ENCODE data around the gene ANKRA2.

- peak; percentile 84 to 94 (median 91) for TF ChIP-seq CTCF (IDR thresholded peaks at IDR 0.05)
- TF ChIP-seq POLR2A (IDR thresholded peaks at IDR 0.05; ENCODE audit: low read depth), result no peak
Measured at GRCh38 chr5:73591102-73591695, 25.8 kb upstream of the ANKRA2 start.
